Body of pancreas (tissue), 4 donors: ENCODE results near the gene RBBP9. TPM values are rescaled to one million over a fixed set of nuclear protein-coding genes. Genes with fewer than 3 reads are reported as not detected.

Experiments used
- ATAC-seq: fragments of 150-250 bp; one replicate; pipeline ENCODE4 v1.9.1; 2016
- DNase-seq, 4 donors: peaks; one replicate each; pipeline ENCODE4 v3.0.0-alpha.2; 2019
- H3K27ac ChIP-seq, 4 donors: fragments of 200-600 bp; sonication (generic); 1 replicate in 3 of 4; 2 replicates in 1 of 4; pipeline versions ENCODE4 v1.5.1 to v1.6.1; 2016 to 2019; ENCODE audit warnings: mild to moderate bottlenecking in 1 of 4, mixed read lengths in 1 of 4, moderate library complexity in 1 of 4
- H3K27me3 ChIP-seq, 2 donors: fragments of 200-600 bp; sonication (generic); one replicate each; pipeline ENCODE4 v1.6.0; 2016; ENCODE audit warnings: mild to moderate bottlenecking in 1 of 2
- H3K36me3 ChIP-seq, 2 donors: fragments of 200-600 bp; sonication (generic); replicated peaks in 1 of 2; 2 replicates each; pipeline ENCODE4 v1.5.1; 2016; ENCODE audit warnings: low read depth in 2 of 2; ENCODE audit not compliant: insufficient read depth in 1 of 2
- H3K4me1 ChIP-seq: fragments of 200-600 bp; sonication (generic); one replicate; pipeline ENCODE4 v1.6.0; 2016
- H3K4me3 ChIP-seq, 2 donors: fragments of 200-600 bp; sonication (generic); 1 replicate in 1 of 2; 2 replicates in 1 of 2; pipeline ENCODE4 v1.5.1; 2016 to 2019
- H3K9me3 ChIP-seq, 3 donors: fragments of 200-600 bp; sonication (generic); 1 replicate in 2 of 3; 2 replicates in 1 of 3; pipeline ENCODE4 v1.5.1; 2016
- CTCF ChIP-seq, 7 experiments: fragments of 450-650 bp in 4 of 7; fragments of 200-600 bp in 3 of 7; sonication (generic) in 3 of 7; IDR thresholded peaks; one replicate each; pipeline ENCODE4 v1.5.1; 2016 to 2019; ENCODE audit warnings: antibody characterized with exemption in 7 of 7
- POLR2A ChIP-seq, 3 donors: fragments of 450-650 bp; IDR thresholded peaks; one replicate each; pipeline ENCODE4 v1.6.1; 2016; ENCODE audit warnings: antibody characterized with exemption in 3 of 3, mild to moderate bottlenecking in 2 of 3
- WGBS, 2 donors: methylation state at CpG; one replicate each; pipeline ENCODE4 v1.1.5; 2017; 5-methylcytosine and 5-hydroxymethylcytosine counted together
- intact Hi-C: fragments of 100-400 bp; cut with DNase I; formaldehyde crosslinking; loops from one replicate; pipeline ENCODE4 v1.15.1; 2023
- total RNA-seq, 2 donors: library from RNA; depleted of rRNA; stranded (reverse); fragments of >200 nt; gene quantifications; one replicate each; pipeline ENCODE4 v1.1.0, GENCODE V29; 2016

RBBP9 gene
- total RNA-seq, 2 donors from 2014 or later, result 6.6 to 8.3 TPM

GRCh38 chr20:18541741-18542140 lies 44.7 kb upstream of the RBBP9 start:
- 46 to 49% methylated on average over 5 of the region's 5 CpGs for whole genome bisulfite sequencing, 2 donors
- Histone ChIP-seq H3K27me3 (no peaks in the 10 kb centered on the region), H3K9me3 (no peaks in the 10 kb centered on the region), H3K27ac (no peak overlapping the region), H3K36me3 (peaks cover 0 to 11% of the 10 kb centered on the region in 2 donors), H3K4me1 (peaks cover 21% of the 10 kb centered on the region), H3K4me3 (no peak overlapping the region)
- TF ChIP-seq CTCF (IDR thresholded peaks at IDR 0.05), result no peak
- no peak for TF ChIP-seq POLR2A (IDR thresholded peaks at IDR 0.05)
- intact Hi-C loops, result no loop called here
- no peak for ATAC-seq
- DNase-seq, result no peak

- H3K27ac ChIP-seq, result no peak overlapping the region
- H3K9me3 ChIP-seq, result no peaks in the 10 kb centered on the region
- ATAC-seq (no peak), DNase-seq (no peak)
- intact Hi-C loops, result no loop called here
- WGBS, 2 donors, result 96 to 100% methylated on average over 2 of the region's 2 CpGs
- no peak overlapping the region for H3K4me3 ChIP-seq
- no peaks in the 10 kb centered on the region for H3K4me1 ChIP-seq
- peaks cover 4 to 26% of the 10 kb centered on the region in 2 donors for H3K36me3 ChIP-seq
- TF ChIP-seq CTCF (IDR thresholded peaks at IDR 0.05) (no peak), POLR2A (IDR thresholded peaks at IDR 0.05) (no peak)
- H3K27me3 ChIP-seq, result no peaks in the 10 kb centered on the region
Measured at GRCh38 chr20:18537651-18538050, 40.6 kb upstream of the RBBP9 start.

GRCh38 chr20:18533978-18534644 lies 37.1 kb upstream of the RBBP9 start:
- no peak overlapping the region for H3K4me3 ChIP-seq
- TF ChIP-seq POLR2A (IDR thresholded peaks at IDR 0.05) (no peak), CTCF (IDR thresholded peaks at IDR 0.05) (no peak)
- H3K4me1 ChIP-seq, result no peaks in the 10 kb centered on the region
- peaks cover 11 to 40% of the 10 kb centered on the region in 2 donors for H3K36me3 ChIP-seq
- WGBS, 2 donors, result 59 to 68% methylated on average over 6 of the region's 6 CpGs
- intact Hi-C loops, result no loop called here
- H3K27ac ChIP-seq, result no peak overlapping the region
- no peaks in the 10 kb centered on the region for H3K27me3 ChIP-seq
- DNase-seq, result no peak
- ATAC-seq, result no peak
- no peaks in the 10 kb centered on the region for H3K9me3 ChIP-seq

GRCh38 chr20:18533491-18533890 lies 36.5 kb upstream of the RBBP9 start:
- no peak overlapping the region for H3K4me3 ChIP-seq
- intact Hi-C loops, result no loop called here
- peaks cover 11 to 45% of the 10 kb centered on the region in 2 donors for H3K36me3 ChIP-seq
- no peak for TF ChIP-seq CTCF (IDR thresholded peaks at IDR 0.05)
- TF ChIP-seq POLR2A (IDR thresholded peaks at IDR 0.05), result no peak
- no peak overlapping the region for H3K27ac ChIP-seq
- ATAC-seq (no peak), DNase-seq (no peak)
- WGBS, 2 donors, result 0 to 38% methylated on average over 1 of the region's 1 CpG
- no peaks in the 10 kb centered on the region for H3K27me3 ChIP-seq
- no peaks in the 10 kb centered on the region for H3K9me3 ChIP-seq
- no peaks in the 10 kb centered on the region for H3K4me1 ChIP-seq

- Histone ChIP-seq H3K4me1 (no peaks in the 10 kb centered on the region), H3K36me3 (peaks cover 14 to 54% of the 10 kb centered on the region in 2 donors), H3K27ac (no peak overlapping the region), H3K27me3 (no peaks in the 10 kb centered on the region), H3K4me3 (no peak overlapping the region), H3K9me3 (no peaks in the 10 kb centered on the region)
- intact Hi-C loops, result no loop called here
- DNase-seq, result no peak
- TF ChIP-seq POLR2A (IDR thresholded peaks at IDR 0.05), result no peak
- no peak for TF ChIP-seq CTCF (IDR thresholded peaks at IDR 0.05)
- WGBS, 2 donors, result 86 to 89% methylated on average over 6 of the region's 6 CpGs
- no peak for ATAC-seq
Measured at GRCh38 chr20:18532626-18533025, 35.6 kb upstream of the RBBP9 start.
